K562 (cell line): ENCODE results near the gene ZNF12. TPM values are rescaled to one million over a fixed set of nuclear protein-coding genes. Genes with fewer than 3 reads are reported as not detected.

ENCODE experiments used
- CBX8 ChIP-seq: fragments of 200-600 bp; sonication (generic); IDR thresholded peaks from 2 replicates; pipeline ENCODE4 v1.6.1; 2012; ENCODE audit warnings: borderline replicate concordance, mixed run types, low read depth, mild to moderate bottlenecking, moderate library complexity, mixed read lengths, low read length, control low read depth, inconsistent platforms; ENCODE audit not compliant: poor library complexity, severe bottlenecking; ENCODE audit errors: extremely low read depth
- CREM ChIP-seq: IDR thresholded peaks from 2 replicates; pipeline ENCODE4 v1.6.1; 2014; ENCODE audit warnings: antibody characterized with exemption, low read depth
- FOXA1 ChIP-seq: fragments of 450-650 bp; IDR thresholded peaks from 2 replicates; pipeline ENCODE4 v1.6.1; 2016; ENCODE audit warnings: mild to moderate bottlenecking, borderline replicate concordance
- GTF2A2 ChIP-seq: IDR thresholded peaks from 2 replicates; pipeline ENCODE4 v1.6.1; 2016; ENCODE audit warnings: mild to moderate bottlenecking, missing genetic modification characterization, missing compliant biosample characterization
- HCFC1 ChIP-seq: IDR thresholded peaks from 2 replicates; pipeline ENCODE4 v1.6.1; 2012; ENCODE audit warnings: low read depth, low read length, improper control_type of control experiment
- HEY1 ChIP-seq: fragments of 250-450 bp; sonication (Bioruptor Pico); IDR thresholded peaks from 2 replicates; pipeline ENCODE4 v1.5.0; 2020; ENCODE audit warnings: mild to moderate bottlenecking, moderate library complexity, borderline replicate concordance
- HNRNPUL1 ChIP-seq: fragments of 200-400 bp; formaldehyde crosslinking; IDR thresholded peaks from 2 replicates; pipeline ENCODE4 v1.6.1; 2017; ENCODE audit warnings: low read length
- MIER1 ChIP-seq: fragments of 450-650 bp; IDR thresholded peaks from 2 replicates; pipeline ENCODE4 v1.6.1; 2016; ENCODE audit warnings: antibody characterized with exemption, mild to moderate bottlenecking, low read depth
- MXI1 ChIP-seq: IDR thresholded peaks from 2 replicates; pipeline ENCODE4 v1.6.1; 2011; ENCODE audit warnings: low read depth, mild to moderate bottlenecking, improper control_type of control experiment, low read length
- RUNX1 ChIP-seq: sonication (generic); IDR thresholded peaks from 2 replicates; pipeline ENCODE4 v1.6.1; 2016; ENCODE audit warnings: antibody characterized with exemption, low read depth
- STAT5B ChIP-seq: fragments of 250-450 bp; sonication (Bioruptor Pico); IDR thresholded peaks from 2 replicates; pipeline ENCODE4 v1.8.0; 2021; ENCODE audit warnings: mild to moderate bottlenecking, inconsistent platforms
- TCFL5 ChIP-seq: fragments of 250-450 bp; sonication (Bioruptor Pico); conservative IDR thresholded peaks from 2 replicates; pipeline ENCODE4 v1.6.1; 2021; ENCODE audit warnings: mild to moderate bottlenecking, moderate library complexity, matching md5 sums
- ZFP1 ChIP-seq: fragments of 450-650 bp; formaldehyde crosslinking; IDR thresholded peaks from 2 replicates; pipeline ENCODE4 v1.4.0; 2020; ENCODE audit warnings: mild to moderate bottlenecking, mixed read lengths
- ZNF175 ChIP-seq: fragments of 200-800 bp; sonication (Bioruptor generic); IDR thresholded peaks from 2 replicates; pipeline ENCODE4 v1.6.1; 2016; ENCODE audit warnings: low read depth, mild to moderate bottlenecking, missing genetic modification characterization, missing compliant biosample characterization
- ZNF77 ChIP-seq: fragments of 250-450 bp; sonication (Bioruptor Pico); IDR thresholded peaks from 2 replicates; pipeline ENCODE4 v1.5.0; 2020
- polyA plus RNA-seq, 8 experiments: library from polyadenylated mRNA; depleted of rRNA in 4 of 8; stranded (reverse) in 5 of 8; unstranded in 3 of 8; fragments of >200 nt; fragmentation: Nextera tagmentation in 2 of 8; fragmentation: Illumina TruSeq in 1 of 8; extraction: Ambion mirVana in 2 of 8; extraction: Trizol in 1 of 8; gene quantifications; 2 replicates each; pipeline versions ENCODE4 v1.2.1 to v1.2.3, GENCODE V29; 2011 to 2014; ENCODE audit warnings: inconsistent platforms in 1 of 8, missing spikeins in 1 of 8
- total RNA-seq, 7 experiments: library from RNA; depleted of rRNA in 6 of 7; stranded (reverse); fragments of >200 nt in 6 of 7; fragmentation: Illumina TruSeq in 2 of 7; extraction: Trizol in 2 of 7; gene quantifications; 2 replicates each; pipeline versions ENCODE4 v1.2.1 to v1.2.3, GENCODE V29; 2011 to 2021; ENCODE audit warnings: low replicate concordance in 1 of 7
- TF ChIP-seq, protein P1 (sequence below), 2 experiments: fragments of 450-650 bp; IDR thresholded peaks; 2 replicates each; pipeline ENCODE4 v1.6.1; 2016
- TF ChIP-seq, protein P2 (sequence below): fragments of 250-450 bp; sonication (Bioruptor Pico); IDR thresholded peaks from 2 replicates; pipeline ENCODE4 v1.8.0; 2022; ENCODE audit warnings: moderate library complexity, mild to moderate bottlenecking, inconsistent platforms
- TF ChIP-seq, protein P3 (sequence below): fragments of 450-650 bp; IDR thresholded peaks from 2 replicates; pipeline ENCODE4 v1.6.1; 2016; ENCODE audit warnings: mild to moderate bottlenecking
- TF ChIP-seq, protein P4 (sequence below), 2 experiments: IDR thresholded peaks; 2 replicates each; pipeline ENCODE4 v1.6.1; 2012; ENCODE audit warnings: improper control_type of control experiment in 2 of 2, low read depth in 2 of 2, low read length in 2 of 2, borderline replicate concordance in 1 of 2

ZNF12 gene
- total and polyA plus RNA-seq, 9 of the 15 experiments (the other 6 are each of a cell fraction or from before 2014, with no cell fraction given): 5.8 to 32.3 (median 18.9) TPM

DNA sequence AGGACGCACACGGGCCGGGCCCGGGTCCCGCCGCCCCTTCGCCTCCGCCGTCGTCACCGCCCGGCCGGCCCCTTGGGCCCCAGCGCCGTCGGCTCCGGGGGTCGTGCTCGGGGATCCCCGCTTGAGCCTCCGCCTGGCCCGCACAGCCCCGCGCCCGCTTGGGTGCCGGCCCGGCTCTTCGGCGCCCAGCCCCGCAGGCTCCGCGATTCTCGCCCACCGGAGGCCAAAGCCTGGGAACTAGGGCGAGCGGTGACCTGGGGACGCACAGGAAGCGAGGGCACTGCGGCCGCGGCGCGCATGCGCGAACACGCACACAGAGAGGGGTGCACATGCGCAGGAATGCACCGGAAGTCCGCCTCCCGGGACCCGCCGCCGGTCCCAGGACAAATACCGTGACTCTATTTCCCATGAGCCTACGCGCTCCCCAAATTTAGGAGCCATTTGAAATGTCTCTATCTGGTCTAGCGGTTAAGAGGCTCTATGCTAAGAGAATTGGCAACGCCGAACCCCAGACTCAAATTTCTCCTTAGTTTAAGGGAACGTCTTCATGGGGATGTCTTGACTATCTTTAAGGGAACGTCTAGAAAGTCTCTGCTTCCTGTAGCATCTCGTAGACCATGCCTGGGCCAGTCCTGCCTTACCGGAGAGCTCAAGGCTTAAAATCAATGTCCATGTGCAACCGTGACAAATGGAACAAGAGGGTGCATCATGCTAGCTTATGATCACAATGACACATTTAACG, at the start of gene ZNF12 (continued):
- no peak for TF ChIP-seq ZNF175 (CRISPR knock-in tag)
- TF ChIP-seq, protein P1, sequence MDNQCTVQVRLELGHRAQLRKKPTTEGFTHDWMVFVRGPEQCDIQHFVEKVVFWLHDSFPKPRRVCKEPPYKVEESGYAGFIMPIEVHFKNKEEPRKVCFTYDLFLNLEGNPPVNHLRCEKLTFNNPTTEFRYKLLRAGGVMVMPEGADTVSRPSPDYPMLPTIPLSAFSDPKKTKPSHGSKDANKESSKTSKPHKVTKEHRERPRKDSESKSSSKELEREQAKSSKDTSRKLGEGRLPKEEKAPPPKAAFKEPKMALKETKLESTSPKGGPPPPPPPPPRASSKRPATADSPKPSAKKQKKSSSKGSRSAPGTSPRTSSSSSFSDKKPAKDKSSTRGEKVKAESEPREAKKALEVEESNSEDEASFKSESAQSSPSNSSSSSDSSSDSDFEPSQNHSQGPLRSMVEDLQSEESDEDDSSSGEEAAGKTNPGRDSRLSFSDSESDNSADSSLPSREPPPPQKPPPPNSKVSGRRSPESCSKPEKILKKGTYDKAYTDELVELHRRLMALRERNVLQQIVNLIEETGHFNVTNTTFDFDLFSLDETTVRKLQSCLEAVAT (IDR thresholded peaks at IDR 0.05): no peak
- TF ChIP-seq, protein P2, sequence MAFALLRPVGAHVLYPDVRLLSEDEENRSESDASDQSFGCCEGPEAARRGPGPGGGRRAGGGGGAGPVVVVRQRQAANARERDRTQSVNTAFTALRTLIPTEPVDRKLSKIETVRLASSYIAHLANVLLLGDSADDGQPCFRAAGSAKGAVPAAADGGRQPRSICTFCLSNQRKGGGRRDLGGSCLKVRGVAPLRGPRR (CRISPR knock-in tag): no peak
- no peak for TF ChIP-seq ZNF77 (CRISPR knock-in tag)
- TF ChIP-seq, protein P3, sequence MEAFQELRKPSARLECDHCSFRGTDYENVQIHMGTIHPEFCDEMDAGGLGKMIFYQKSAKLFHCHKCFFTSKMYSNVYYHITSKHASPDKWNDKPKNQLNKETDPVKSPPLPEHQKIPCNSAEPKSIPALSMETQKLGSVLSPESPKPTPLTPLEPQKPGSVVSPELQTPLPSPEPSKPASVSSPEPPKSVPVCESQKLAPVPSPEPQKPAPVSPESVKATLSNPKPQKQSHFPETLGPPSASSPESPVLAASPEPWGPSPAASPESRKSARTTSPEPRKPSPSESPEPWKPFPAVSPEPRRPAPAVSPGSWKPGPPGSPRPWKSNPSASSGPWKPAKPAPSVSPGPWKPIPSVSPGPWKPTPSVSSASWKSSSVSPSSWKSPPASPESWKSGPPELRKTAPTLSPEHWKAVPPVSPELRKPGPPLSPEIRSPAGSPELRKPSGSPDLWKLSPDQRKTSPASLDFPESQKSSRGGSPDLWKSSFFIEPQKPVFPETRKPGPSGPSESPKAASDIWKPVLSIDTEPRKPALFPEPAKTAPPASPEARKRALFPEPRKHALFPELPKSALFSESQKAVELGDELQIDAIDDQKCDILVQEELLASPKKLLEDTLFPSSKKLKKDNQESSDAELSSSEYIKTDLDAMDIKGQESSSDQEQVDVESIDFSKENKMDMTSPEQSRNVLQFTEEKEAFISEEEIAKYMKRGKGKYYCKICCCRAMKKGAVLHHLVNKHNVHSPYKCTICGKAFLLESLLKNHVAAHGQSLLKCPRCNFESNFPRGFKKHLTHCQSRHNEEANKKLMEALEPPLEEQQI: peak; percentile 41; the same call in 1 of the 2 replicates
- peak; percentile 71 for TF ChIP-seq HCFC1
- TF ChIP-seq MIER1: no peak
- TF ChIP-seq STAT5B: no peak
- TF ChIP-seq CBX8: no peak
- TF ChIP-seq ZFP1 (CRISPR knock-in tag): no peak
- no peak for TF ChIP-seq GTF2A2 (tag)
- TF ChIP-seq HNRNPUL1: no peak
- TF ChIP-seq RUNX1: no peak
- TF ChIP-seq FOXA1: no peak
- TF ChIP-seq CREM: peak; percentile 70
- TF ChIP-seq, protein P4, sequence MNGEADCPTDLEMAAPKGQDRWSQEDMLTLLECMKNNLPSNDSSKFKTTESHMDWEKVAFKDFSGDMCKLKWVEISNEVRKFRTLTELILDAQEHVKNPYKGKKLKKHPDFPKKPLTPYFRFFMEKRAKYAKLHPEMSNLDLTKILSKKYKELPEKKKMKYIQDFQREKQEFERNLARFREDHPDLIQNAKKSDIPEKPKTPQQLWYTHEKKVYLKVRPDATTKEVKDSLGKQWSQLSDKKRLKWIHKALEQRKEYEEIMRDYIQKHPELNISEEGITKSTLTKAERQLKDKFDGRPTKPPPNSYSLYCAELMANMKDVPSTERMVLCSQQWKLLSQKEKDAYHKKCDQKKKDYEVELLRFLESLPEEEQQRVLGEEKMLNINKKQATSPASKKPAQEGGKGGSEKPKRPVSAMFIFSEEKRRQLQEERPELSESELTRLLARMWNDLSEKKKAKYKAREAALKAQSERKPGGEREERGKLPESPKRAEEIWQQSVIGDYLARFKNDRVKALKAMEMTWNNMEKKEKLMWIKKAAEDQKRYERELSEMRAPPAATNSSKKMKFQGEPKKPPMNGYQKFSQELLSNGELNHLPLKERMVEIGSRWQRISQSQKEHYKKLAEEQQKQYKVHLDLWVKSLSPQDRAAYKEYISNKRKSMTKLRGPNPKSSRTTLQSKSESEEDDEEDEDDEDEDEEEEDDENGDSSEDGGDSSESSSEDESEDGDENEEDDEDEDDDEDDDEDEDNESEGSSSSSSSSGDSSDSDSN (IDR thresholded peaks at IDR 0.05; ENCODE audit: borderline replicate concordance in 1 of 2, low read depth in 2 of 2, low read length in 2 of 2): no peak
- no peak for TF ChIP-seq HEY1 (CRISPR knock-in tag)
- TF ChIP-seq TCFL5 (CRISPR knock-in tag): no peak
- TF ChIP-seq MXI1: peak; percentile 65; the same call in 1 of the 2 replicates
